ENCODE measurements around the gene PBX2.
"Not testable (repeated sequence)": the region's sequence is repeated elsewhere in the genome, so short reads cannot be mapped to it uniquely, and the experiment has no call there.

PBX2 gene

DNA sequence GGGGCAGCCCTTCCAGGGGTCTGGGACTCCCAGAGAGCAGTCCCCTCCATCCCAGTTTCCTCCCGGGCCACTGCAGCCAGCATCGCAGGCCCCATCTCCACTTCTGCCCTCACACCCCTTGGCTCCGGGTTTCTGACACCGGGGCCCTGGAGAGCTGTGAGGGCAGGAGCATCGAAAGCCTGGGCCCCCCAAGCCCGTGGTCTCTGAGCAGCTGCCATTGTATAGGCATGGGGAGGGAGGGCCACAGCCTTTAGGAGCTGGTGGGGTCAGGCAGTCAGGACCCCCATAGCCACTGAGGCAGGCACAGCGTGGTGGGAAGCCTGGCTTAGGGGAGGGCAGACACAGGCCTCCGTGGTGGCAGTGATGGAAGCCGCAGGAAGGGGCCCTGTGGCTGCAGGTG, 12.2 kb upstream of the PBX2 start:
- DNase-seq (ENCODE audit: low read depth): no peak

DNA sequence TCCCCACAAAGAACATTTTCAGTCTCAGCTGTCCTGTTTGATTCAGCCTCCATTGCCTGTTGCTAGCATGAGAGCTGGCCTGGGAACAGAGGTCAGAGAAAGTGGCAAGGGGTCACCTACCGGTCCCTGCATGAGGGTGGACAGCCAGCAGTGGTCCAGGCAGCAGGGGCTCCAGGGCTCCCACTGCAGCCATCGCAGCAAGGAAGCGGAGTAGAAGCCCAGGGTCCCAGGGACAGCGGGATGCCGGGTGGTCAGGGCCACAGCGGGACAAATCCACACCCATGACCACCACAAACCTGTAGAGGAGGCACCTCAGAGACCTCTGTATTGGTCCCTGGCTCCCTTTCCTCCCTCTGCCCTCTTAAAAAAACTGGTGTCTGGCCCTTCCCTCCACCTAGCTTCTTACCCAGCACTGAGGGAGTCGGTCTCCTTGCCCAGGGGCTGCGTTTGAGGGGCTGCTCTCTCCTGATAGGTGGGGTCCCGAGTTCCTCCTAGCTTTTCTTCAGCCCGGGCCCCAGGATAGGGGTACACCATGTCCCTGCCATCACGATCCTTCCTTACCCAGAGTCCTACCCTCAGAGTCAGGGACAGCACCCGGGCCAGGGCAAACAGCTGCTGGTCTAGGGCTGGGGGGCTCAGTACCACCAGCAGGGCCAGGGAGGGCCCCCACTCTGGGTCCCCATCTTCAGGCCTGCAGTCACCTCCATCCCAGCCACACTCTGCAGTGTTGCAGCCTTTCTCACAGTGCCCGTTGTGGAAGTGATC, 10.9 kb upstream of the PBX2 start:
- DNase-seq (ENCODE audit: low read depth): no peak

GRCh38 chr6:32198866-32199265, 8.9 kb upstream of the PBX2 start:
- DNase-seq (ENCODE audit: low read depth): no peak

- DNase-seq (ENCODE audit: low read depth): no peak
Measured at GRCh38 chr6:32198345-32198696, 8.3 kb upstream of the PBX2 start.

GRCh38 chr6:32196682-32197616, 6.9 kb upstream of the PBX2 start:
- DNase-seq (ENCODE audit: low read depth): no peak

GRCh38 chr6:32195902-32196681, 6.1 kb upstream of the PBX2 start:
- no peak for DNase-seq (ENCODE audit: low read depth)

DNA sequence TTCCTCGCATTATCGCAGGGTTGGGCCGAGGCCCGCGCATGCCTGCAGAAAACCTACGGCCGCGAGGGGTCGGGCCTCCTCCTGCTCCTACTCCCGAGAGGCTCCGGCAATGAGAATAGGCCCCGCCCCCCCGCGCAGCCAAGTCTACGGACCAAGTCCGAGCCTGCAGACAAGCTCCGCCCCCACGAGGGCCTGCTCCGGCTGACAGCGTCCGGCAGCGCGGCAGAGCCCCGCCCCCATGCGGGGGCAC, 5.6 kb upstream of the PBX2 start:
- peak; percentile 98 for DNase-seq (ENCODE audit: low read depth)

DNA sequence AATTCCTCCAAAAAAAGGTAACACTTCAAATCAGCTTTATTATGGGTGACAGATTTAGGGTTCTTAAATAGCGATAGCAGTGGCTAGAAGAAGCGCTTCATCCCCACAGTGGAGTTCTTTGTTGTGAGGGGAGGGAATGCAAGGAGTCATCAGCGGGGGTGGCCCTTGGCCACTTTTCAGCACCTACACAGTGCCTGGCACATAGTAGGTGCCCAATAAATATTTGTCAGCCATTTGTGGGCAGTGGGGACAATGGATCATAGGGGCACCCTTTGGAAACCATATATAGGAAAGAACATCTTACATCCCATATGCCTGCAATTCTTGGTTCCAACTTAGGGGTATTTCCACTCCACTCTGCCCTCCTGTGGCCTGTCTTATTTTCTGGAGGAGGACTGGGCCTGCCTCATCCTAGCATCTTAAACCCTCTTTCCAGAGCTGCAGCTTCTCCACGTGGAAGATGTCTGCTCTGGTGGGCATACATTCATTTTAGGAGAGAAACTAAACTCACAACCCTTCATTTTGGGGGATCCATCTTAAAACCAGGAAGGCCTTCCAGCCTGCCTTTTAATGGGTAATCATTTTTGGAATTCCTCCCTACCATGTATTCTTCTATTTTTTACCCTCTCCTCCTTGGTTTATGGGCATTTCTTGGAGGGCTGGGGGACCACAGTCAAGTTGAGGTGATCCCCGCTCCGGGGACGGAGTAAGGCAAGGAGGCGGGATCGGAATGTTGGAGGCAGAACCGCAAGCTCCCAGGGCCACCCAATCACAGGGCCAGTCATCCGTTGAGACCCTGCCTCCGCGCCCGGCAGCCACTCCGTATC, 5.0 kb upstream of the PBX2 start:
- DNase-seq (ENCODE audit: low read depth): no peak

GRCh38 chr6:32194388-32194787, 4.4 kb upstream of the PBX2 start:
- no peak for DNase-seq (ENCODE audit: low read depth)

- DNase-seq (ENCODE audit: low read depth): not testable (repeated sequence)
Measured at GRCh38 chr6:32193096-32193495, 3.1 kb upstream of the PBX2 start.

DNA sequence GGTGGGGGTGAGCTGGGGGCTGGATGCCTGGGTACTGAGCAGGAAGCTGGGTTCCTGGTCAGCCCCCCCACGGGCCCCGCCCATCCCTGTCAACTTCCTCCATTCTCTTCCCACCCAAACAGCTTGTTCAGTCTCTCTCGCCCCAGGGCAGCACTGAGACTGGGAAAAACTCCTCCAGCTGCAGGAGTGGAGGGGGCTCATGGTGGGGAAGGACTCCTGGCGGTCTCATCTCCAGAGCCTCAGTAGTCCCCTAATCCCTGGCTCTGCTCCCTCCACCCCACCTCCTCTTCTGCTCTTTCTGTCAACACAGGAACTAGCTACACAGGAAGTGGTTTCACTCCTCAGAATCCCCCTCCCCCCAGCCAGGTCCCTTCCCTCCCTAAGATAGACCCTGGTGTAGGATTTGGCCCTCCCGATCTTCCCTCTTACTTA, 2.6 kb upstream of the PBX2 start, which contains the start of gene GPSM3:
Gene GPSM3, minus strand, starts transcription at position 36 of the 432 bp plus-strand sequence. CDS start 130 bp downstream, outside the sequence.
- DNase-seq (ENCODE audit: low read depth): no peak

- no peak for DNase-seq (ENCODE audit: low read depth)
Measured at GRCh38 chr6:32191696-32192607, 1.9 kb upstream of the PBX2 start.

DNA sequence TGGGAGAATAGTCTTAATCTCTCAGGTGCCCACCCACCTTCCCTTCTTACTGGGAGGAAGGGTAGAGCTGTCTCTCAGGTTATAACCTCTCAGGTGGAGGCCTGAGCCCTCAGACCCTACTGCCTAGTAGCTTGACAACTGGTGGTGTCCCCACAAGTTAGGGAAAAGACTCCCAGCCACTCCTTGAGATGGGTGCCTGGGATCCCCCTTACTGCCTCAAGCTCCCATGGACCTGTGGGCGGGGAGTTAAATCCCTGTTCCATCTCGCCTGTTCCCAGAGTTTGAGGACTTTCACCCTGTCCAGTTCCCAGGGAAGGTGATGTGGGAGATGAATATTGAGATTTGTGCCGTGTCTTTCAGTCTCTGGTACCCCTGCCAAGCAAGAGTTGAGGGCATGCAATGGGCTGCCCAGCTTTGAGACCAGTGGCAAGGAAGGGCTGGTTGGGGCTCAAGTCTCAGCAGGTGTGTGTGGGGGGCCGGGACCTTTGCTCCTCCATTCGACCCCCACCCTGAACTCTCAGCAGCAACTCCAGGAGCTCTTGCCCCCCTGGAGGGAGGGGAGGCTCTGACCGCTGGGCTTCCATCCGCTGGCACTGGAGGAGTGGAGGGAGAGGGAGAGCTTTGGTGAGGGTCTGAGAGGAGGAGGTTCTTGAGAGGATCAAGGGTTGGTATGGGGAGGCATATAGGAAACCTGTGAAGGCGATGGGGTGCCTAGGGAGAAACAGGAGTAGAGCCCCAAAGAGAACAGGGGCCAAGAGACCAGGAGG, 1.1 kb upstream of the PBX2 start:
- no peak for DNase-seq (ENCODE audit: low read depth)

GRCh38 chr6:32189742-32190053, 304 bp downstream of the PBX2 start:
- DNase-seq (ENCODE audit: low read depth): no peak

DNA sequence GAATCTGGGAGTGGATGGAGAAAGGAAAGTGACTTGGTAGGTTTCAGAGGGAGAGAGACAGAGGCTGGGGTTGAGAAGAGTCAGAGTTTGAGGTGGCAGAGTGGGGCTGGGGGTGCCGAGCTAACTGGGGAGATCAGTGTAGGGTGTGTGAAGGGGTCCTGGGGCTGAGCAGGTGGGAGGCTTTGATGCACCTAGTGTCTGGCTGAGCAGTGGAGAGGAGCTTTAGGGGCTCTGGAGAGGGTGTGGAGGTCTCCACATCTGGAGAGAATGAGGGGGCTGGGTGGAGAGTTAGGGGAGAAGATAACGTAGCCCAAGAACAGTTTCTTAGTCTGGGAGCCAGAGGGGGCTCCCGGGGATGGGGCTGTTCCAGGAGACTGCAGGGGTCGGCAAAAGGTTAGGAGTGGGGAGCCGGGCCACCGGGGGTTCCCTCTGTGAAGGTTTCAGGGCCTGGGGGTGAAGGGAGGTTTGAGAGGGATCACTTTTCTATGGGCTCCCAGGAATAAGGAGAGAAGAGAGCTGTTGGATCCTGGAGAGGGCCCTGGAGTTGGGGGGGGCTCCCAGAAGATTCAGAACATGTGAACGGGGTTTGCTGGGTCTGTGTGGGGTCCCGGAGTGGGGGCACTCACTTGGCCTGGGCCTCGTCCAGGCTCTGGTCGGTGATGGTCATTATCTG, 797 bp downstream of the PBX2 start:
- DNase-seq (ENCODE audit: low read depth): no peak

GRCh38 chr6:32188381-32189068, 1.5 kb downstream of the PBX2 start:
- DNase-seq (ENCODE audit: low read depth): no peak

DNA sequence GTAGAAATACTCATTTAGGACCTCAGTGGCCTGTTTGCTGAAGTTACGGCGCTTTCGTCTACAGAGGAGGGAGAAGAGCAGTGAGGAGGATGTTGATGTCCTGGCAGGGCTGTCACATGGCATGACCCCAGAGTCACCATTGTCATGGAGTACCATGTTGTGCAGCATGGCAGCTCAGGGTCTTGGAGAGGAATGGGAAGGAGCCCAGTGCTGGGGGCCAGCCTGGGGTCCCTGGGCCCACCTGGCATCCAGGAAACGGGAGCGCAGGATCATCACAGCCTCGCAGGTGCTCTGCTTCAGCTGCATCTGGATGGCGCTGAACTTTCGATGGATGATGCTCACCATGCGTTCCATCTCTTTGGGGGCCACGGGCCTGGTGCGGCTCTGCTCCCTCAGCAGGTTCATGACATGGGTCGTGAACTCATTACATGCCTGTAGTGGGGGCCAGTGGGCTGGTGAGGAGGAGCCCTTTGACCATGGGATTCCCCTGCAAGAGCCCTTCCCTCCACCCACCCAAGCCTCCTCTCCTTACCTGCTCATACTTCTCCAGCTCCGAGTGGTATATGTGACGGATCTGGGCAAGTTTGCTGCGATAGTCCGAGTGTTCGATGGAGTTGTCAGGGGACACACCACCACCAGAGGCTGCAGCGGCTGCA, 2.1 kb downstream of the PBX2 start:
- not testable (repeated sequence) for DNase-seq (ENCODE audit: low read depth)

GRCh38 chr6:32187009-32187709, 2.8 kb downstream of the PBX2 start:
- DNase-seq (ENCODE audit: low read depth): no peak
